ENCODE measurements around the gene NAV2.

DNA sequence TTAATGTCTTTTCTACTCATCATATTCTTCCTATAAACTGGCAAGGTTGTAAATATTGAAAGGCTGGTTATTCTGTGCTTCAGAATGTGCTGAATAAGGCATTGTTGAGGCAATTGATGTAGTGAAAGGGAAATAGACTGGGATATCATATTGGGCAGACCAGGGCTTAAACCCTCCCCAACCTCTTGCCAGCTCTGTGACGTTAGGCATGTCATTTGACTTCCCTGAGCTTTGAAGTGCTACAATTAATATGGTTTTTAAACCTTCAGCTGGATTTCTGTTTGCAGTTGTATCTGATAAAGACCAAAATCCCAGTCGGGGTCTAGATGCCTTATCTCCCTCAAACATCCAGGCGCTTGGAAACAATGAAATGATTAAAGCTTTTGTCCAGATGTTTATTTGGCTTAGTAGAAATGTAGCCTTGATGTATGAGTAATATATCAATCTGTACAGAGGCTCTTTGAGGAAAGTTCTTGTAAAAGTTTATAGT is 239.5 kb downstream of the NAV2 start:
- TF ChIP-seq, protein P1, sequence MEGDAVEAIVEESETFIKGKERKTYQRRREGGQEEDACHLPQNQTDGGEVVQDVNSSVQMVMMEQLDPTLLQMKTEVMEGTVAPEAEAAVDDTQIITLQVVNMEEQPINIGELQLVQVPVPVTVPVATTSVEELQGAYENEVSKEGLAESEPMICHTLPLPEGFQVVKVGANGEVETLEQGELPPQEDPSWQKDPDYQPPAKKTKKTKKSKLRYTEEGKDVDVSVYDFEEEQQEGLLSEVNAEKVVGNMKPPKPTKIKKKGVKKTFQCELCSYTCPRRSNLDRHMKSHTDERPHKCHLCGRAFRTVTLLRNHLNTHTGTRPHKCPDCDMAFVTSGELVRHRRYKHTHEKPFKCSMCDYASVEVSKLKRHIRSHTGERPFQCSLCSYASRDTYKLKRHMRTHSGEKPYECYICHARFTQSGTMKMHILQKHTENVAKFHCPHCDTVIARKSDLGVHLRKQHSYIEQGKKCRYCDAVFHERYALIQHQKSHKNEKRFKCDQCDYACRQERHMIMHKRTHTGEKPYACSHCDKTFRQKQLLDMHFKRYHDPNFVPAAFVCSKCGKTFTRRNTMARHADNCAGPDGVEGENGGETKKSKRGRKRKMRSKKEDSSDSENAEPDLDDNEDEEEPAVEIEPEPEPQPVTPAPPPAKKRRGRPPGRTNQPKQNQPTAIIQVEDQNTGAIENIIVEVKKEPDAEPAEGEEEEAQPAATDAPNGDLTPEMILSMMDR (IDR thresholded peaks at IDR 0.05 in 2 of 3, conservative IDR thresholded peaks at IDR 0.05 in 1 of 3; ENCODE audit: borderline replicate concordance in 1 of 3, insufficient read depth in 1 of 3, low read depth in 2 of 3, low read length in 2 of 3) = no peak
- no peak for TF ChIP-seq EZH2 (IDR thresholded peaks at IDR 0.05)
- no peak for TF ChIP-seq SRF (IDR thresholded peaks at IDR 0.05; ENCODE audit: low read depth)

All from HCT116 (cell line).